OCI-M2 (cell line): ENCODE results near the gene OR56A1.
"Not testable (repeated sequence)": the region's sequence is repeated elsewhere in the genome, so short reads cannot be mapped to it uniquely, and the experiment has no call there.

Experiments
- DNase-seq: peaks from one replicate; lab custom pipeline; 2025; ENCODE audit not compliant: unreplicated experiment; lab: John Stamatoyannopoulos, UW

OR56A1 gene

DNA sequence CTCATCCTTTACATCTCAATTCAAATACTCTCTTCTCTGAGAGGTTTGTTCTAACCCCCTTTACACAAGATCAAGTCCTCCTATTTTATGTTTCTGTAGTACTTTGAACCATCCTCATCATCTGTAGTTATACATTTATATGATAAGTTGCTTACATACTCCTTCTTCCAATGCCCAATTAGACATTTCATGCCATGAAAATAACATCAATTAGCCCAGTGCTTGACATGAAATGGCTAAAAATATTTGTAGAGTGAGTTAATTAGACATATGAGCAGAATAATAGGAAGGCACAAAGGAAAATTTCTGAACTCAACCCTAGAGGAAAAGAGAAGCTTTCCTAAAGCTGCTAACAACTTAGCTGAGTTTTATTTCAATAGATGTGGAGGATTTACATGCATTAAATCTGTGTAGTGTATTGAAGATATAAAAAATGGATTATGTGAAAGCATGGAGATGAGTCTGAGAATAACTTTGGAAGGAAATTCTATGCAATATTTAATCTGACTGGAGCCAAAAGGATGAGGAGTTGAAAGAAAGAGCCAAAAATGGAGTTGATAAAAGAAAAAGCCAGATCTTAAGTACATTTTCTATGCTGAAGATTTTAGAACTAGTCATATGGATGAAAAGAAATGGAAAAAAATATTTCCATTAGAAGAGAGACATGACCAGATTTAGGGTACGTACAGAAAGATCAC is at the start of gene OR56A1:
Gene OR56A1, minus strand, starts transcription at position 51 of the 698 bp plus-strand sequence. CDS start 3,066 bp downstream, outside the sequence.
- no peak for DNase-seq

DNA sequence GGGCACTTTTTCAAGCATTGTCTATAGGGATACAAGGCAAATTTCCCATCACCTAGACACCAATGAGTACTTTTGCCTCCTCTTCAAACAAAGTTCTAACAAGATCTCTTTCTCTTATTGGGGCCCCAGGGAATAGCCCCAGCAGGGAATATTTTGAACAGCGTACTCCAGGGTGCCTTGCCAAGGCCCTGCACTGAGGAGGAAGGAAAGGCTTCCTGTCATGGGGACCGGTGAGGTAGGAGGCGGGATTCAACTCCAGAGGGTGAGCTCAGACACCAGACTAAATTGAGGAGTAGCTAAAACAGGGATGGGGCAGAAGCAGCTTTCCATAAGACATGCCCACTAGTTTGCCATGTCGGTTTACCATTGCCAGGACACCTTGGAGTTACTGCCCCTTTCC is 48.9 kb upstream of the OR56A1 start:
- DNase-seq: no peak

DNA sequence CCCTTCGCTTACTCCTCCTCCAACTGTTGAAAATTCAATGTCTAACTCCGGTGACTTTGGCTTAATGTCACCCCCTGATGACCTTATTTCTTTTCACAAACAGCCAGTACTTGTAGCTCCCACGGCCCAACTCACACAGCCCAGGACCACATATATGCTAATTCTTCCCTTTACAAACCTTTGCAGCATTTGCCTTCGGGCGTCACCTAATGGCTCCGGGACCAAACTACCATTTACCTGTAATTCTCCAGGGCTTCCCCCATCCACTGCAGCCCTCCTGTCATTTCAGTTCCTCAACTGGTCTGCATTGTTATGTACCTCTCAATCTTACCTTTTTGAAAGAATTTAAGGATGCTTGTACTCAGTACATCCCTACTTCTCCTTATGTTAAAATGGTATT is 47.2 kb upstream of the OR56A1 start:
- DNase-seq: no peak

GRCh38 chr11:6076443-6076842 is 45.9 kb upstream of the OR56A1 start:
- DNase-seq: not testable (repeated sequence)

DNA sequence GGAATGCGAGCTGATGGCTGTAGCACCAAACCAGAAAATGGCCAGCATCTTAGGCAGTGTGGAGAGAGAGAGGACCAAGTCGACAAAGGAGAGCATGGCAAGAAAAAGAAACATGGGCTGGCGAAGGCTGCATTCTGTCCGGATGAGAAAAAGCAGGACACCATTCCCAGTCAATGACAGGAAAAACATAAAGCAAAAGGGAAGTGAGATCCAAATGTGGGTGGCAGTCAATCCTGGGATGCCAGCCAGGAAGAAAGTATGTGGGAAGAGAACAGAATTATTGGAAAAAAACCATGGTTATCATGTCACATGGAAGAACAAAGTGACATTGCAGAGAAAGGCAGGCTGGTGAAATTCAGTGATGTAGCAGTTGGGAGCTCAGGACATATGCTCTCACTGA is 36.9 kb upstream of the OR56A1 start:
- DNase-seq: no peak

- no peak for DNase-seq
Measured at GRCh38 chr11:6062691-6063358, 32.3 kb upstream of the OR56A1 start.

DNA sequence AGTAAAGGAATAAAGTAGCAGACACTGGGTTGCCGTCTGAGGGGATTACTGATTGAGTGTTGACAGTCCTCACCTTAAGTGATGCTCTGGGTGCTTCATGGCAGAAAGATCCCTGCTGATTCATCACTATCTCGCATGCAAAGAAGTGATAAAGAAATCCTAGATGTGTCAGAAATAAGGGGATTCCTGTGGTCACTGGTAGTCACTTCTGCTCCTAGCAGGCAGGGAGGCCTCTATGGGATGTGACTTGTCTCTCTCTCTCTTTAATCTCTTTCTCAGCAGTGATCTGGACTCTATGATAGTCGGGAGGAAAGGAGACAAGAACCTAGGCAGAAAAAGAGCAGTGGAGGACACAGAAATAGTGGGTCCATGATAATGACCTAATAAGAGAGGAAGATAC is 30.9 kb upstream of the OR56A1 start:
- no peak for DNase-seq

DNA sequence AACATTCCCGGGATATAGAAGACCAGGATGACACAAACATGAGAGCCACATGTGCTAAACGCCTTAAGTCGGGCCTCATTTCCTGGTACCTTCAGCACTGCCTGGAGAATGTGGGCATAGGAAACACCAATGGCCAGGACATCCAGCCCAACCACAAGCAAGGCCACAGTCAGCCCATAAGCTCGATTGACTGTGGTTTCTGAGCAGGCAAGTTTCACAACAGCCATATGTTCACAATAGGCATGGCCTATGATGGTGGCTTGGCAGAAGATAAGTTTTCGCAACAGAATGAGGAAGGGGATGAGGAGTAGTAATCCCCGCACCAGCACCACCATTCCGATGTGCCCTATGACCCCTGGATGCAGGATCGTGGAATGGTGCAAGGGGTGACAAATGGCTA is 26.9 kb upstream of the OR56A1 start:
- DNase-seq: no peak

DNA sequence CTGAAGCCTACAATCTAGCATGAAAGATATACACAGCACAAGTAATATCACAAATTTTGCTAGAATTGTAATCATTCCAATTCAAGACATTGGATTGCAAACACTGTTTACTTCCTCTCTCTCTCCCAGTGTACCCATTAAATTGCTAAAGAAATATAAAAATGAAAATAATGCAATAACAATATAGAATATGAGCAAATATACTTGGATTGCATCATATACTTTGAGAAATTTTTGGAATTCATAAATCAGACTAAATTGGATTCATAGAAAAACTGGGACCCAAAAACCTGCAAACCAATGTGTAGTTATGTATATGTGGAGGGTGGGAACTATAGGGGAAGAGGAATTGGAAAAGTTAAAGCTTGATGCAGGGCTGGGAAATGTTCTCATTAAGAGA is 25.0 kb upstream of the OR56A1 start:
- no peak for DNase-seq

DNA sequence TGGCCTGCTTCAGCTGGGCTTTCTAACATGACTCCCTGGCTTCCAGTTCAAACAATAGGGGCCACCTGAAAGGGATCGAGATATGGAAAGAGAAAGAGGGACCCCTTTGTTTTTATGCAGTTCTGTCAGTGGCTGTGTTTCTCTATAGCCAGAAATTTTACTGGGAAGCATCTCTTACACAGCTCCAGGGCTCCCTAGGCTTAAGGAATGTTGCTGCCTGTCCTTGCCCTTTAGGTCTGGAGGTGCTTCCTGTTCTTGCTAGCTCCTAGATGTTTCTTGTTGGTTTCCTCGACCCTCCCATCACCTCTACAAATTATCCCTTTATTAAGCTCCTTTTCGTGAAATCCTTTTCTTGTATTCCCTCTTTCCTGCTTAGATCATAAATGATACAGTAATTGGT is 21.8 kb upstream of the OR56A1 start:
- no peak for DNase-seq

GRCh38 chr11:6040874-6041273 is 10.3 kb upstream of the OR56A1 start:
- DNase-seq: no peak

DNA sequence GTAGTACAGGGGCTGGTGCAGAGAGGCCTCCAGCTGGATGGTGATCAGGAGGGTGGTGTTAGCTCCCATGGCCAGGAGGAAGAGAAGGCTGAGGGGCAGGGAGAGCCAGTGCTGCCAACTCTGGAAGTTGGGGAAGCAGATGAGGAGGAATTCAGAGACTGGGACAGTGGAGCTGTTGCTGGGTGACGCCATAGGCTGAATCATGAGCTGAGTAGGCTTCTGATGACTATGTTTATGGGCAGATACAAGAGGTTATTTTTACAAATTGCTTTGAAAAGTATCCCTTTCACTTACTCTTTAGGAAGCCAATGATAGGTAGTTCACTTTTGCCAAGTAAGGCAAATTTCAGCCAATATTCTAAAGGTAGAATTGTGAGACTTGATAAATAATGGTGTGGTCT is 3.1 kb downstream of the OR56A1 start:
- no peak for DNase-seq

DNA sequence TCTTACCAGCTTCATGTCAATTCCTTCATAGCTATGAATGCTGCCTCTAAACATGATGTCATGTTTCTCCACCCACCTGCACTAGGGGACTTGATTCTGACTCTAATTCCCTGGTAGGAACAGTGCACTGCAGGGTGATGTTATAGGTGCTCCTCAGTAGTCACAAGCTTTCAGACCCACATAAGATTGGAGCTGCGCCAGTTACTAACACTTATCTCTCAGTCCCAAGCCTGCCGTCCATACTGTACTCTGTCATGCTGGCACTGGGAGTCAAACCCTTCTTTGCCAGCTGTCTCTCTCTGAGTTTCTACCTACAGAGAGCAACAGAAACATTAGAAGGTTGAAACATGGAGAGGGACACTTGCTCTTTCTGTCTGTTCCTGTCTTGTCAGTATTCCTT is 5.5 kb downstream of the OR56A1 start:
- no peak for DNase-seq

- peak; percentile 26 for DNase-seq
Measured at GRCh38 chr11:6022956-6023355, 7.6 kb downstream of the OR56A1 start.

DNA sequence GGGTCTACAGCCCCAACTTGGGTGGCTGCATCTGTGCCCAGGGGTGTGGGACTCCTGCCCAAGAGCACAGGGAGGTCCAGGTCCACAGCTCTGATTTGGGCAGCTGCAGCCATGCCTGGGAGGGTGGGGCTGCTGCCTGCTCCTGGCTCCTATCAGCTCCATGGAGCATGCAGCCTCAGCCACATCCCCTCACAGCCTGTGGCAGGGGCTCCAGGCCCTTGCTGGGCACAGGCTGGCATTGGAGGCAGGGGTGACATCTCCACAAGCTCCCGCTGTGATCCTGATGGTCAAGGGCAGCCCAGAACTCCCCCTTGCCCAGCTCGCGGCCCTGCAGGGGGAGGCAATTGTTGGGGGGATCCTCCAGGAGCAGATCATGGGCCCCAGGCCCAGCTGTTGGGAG is 17.5 kb downstream of the OR56A1 start:
- DNase-seq: no peak

- DNase-seq: no peak
Measured at GRCh38 chr11:6012035-6012668, 18.4 kb downstream of the OR56A1 start.

DNA sequence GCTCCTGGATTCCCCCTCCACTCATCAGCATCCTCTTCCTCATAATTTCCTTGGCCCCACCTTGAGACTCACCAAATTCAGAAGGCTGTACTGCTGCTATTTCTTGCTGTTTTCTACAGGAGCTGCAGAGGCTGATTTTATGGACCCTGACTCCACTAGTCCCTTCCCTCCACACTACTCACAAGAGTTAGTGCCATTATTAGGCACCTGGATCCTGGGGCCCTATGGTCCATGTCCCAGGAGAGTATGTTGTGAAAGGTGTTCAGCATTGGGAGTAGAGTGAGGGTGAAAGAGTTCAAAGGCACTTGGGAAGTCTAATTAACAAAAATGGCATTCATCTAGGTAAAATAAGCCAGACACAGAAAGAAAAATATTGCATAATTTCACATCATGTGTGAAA is 23.7 kb downstream of the OR56A1 start, which contains the start of gene OR56A4:
Gene OR56A4, minus strand, starts transcription at position 101 of the 400 bp plus-strand sequence. CDS start 3,954 bp downstream, outside the sequence.
- DNase-seq: no peak

DNA sequence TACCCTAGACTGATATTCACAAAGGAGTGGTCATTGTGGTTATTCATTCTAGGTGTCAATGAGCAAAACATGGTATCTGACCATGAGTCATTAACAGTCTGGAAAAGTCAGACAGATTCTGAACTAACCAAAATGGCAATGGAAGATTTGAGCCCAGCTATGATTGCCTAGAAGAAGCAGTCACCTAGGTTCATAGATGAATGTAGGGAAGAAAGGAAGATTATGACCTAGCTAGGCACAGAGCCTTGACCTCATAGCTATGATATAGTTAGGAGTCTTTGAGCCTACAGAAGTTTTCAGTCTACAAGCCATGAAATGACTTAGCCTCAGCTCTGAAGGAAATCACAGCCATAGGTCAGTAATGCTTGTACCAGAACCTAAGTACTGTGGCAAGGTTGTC is 24.2 kb downstream of the OR56A1 start:
- no peak for DNase-seq

DNA sequence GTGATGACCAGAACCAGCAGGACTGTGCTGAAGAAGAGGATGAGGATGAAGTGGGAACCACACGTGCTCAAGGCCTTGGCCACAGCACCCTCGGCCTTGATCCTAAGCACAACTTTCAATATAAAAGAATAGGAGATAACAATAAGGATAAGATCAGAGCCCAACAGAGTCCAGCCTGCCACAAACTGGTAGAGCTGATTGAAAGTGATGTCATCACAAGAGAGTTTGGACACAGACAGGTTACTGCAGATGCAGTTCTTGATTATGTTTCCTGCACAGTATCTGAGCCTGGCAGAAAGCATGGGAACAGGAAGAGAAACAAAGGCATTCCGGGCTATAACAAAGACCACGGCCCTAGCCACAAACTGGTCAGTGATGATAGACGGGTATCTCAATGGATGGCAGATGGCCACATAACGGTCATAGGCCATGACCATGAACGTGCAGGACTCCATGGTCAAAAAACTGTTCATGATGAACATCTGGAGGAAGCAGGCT is 28.3 kb downstream of the OR56A1 start:
- DNase-seq: no peak

DNA sequence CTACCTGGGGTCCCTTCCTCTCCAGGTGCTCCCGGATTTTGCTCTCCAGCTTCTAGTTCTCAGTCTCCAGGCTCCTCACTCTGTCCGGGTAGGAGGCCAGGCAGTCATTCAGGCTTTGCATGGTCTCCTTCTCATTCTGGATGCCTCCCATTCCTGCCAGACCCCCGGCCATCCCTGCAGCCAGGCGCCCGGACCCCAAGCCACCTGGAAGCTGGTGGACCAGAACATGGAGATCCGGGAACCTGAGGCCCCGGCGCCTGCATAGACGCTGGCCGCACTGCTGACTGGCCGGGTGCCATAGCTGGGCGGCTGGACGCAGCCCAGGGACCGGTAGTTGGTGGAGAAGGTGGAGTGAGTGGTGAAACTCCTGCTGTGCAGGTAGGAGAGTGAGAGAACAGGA is 35.8 kb downstream of the OR56A1 start:
- DNase-seq: no peak

- DNase-seq: no peak
Measured at GRCh38 chr11:5992604-5993251, 37.8 kb downstream of the OR56A1 start.

GRCh38 chr11:5992150-5992549 is 38.4 kb downstream of the OR56A1 start:
- DNase-seq: no peak
